ENCODE measurements around the gene FHAD1.

The FHAD1 gene

DNA sequence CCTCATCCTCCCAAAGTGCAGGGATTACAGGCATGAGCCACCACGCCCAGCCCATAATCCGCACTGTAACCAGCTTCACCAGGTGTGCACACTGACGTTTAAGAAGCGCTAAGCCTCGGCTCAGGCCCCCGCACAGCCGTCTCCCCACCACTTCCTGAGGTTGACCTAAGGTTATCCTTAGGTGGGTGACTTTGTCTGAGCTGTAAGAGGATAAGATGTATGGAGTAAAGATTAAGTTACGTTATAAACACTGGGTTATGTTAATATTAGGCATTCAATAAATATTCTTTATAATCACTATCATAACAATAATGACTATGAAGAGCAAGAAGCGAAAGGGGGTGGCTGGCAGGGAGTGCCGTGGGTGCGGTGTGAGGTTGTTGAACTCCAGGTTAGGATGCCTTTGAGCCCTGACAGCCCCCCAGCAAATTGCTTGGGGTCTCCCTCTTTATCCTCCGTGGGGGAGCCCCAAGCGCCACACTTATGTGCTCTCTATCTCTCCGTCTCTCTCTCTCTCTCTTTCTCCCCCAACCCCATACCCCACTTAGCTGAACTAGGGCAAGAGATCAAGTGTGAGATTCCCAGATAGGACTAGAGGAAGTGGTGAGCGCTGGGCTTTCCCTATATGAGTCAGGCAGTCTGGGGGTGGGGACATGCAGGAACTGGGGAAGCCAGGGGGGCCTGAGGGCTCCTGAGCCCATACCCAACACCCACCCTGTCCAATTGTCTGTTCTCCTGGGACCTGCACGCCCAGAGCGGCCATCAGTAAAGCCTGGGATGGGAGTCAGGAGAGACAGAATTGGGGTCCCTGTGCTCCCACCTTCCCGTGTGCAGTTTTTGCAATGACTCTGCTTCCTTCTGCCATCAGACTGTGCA lies 170.3 kb downstream of the FHAD1 start:
- peak; percentile 65 for ATAC-seq
- TF ChIP-seq, protein P1, sequence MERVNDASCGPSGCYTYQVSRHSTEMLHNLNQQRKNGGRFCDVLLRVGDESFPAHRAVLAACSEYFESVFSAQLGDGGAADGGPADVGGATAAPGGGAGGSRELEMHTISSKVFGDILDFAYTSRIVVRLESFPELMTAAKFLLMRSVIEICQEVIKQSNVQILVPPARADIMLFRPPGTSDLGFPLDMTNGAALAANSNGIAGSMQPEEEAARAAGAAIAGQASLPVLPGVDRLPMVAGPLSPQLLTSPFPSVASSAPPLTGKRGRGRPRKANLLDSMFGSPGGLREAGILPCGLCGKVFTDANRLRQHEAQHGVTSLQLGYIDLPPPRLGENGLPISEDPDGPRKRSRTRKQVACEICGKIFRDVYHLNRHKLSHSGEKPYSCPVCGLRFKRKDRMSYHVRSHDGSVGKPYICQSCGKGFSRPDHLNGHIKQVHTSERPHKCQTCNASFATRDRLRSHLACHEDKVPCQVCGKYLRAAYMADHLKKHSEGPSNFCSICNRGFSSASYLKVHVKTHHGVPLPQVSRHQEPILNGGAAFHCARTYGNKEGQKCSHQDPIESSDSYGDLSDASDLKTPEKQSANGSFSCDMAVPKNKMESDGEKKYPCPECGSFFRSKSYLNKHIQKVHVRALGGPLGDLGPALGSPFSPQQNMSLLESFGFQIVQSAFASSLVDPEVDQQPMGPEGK (CRISPR knock-in tag; IDR thresholded peaks at IDR 0.05; ENCODE audit: borderline replicate concordance): 0 out of 2 replicates have a peak, but pooled peaks have one; percentile 34
- TF ChIP-seq CSDC2 (CRISPR knock-in tag; IDR thresholded peaks at IDR 0.05): no peak

DNA sequence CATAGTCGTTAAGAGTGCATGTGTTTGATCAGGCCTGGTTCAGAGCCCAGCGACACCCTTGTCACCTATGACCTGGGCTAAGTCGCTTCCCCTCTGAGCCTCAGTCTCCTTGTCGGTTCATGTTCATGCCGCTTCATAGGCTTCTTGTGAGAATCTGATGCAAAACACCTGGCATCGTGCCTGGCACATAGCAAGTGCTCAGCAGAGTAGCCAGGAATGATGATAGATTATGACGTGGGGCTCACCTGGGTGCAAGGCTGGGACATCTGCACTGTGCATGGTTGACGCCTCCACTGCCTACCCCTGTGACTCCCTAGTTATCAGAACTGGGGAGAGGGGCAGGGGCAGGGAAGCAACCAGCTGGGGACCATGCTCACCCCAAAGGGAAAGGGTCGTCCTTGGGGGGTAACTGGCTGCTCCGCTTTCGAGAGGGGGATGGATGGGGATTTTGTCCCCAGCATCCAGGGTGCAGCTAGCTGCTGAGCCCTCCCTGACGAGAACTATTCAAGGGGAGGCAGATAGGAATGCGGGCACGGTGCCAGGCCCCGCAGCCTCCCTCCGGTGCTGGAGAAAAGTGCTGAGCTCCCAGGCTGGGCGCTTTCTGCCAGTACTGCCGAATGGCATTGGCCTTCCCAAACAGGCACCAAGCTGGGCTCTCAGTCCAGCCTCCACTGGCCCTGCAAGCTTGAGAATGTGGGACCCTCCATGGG lies 171.9 kb downstream of the FHAD1 start:
- no peak for TF ChIP-seq SNAI2 (CRISPR knock-in tag; IDR thresholded peaks at IDR 0.05)
- no peak for TF ChIP-seq PPARA (CRISPR knock-in tag; IDR thresholded peaks at IDR 0.05; ENCODE audit: borderline replicate concordance)
- no peak for TF ChIP-seq TOX (CRISPR knock-in tag; IDR thresholded peaks at IDR 0.05; ENCODE audit: borderline replicate concordance)
- TF ChIP-seq CSDC2 (CRISPR knock-in tag; IDR thresholded peaks at IDR 0.05): no peak
- TF ChIP-seq ESRRG (CRISPR knock-in tag; IDR thresholded peaks at IDR 0.05): no peak
- TF ChIP-seq, protein P2, sequence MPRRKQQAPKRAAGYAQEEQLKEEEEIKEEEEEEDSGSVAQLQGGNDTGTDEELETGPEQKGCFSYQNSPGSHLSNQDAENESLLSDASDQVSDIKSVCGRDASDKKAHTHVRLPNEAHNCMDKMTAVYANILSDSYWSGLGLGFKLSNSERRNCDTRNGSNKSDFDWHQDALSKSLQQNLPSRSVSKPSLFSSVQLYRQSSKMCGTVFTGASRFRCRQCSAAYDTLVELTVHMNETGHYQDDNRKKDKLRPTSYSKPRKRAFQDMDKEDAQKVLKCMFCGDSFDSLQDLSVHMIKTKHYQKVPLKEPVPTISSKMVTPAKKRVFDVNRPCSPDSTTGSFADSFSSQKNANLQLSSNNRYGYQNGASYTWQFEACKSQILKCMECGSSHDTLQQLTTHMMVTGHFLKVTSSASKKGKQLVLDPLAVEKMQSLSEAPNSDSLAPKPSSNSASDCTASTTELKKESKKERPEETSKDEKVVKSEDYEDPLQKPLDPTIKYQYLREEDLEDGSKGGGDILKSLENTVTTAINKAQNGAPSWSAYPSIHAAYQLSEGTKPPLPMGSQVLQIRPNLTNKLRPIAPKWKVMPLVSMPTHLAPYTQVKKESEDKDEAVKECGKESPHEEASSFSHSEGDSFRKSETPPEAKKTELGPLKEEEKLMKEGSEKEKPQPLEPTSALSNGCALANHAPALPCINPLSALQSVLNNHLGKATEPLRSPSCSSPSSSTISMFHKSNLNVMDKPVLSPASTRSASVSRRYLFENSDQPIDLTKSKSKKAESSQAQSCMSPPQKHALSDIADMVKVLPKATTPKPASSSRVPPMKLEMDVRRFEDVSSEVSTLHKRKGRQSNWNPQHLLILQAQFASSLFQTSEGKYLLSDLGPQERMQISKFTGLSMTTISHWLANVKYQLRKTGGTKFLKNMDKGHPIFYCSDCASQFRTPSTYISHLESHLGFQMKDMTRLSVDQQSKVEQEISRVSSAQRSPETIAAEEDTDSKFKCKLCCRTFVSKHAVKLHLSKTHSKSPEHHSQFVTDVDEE (CRISPR knock-in tag; IDR thresholded peaks at IDR 0.05): no peak
- no peak for TF ChIP-seq ZFP3 (CRISPR knock-in tag; IDR thresholded peaks at IDR 0.05)
- no peak for TF ChIP-seq ARNTL (CRISPR knock-in tag; IDR thresholded peaks at IDR 0.05; ENCODE audit: borderline replicate concordance, low read depth)
- no peak for TF ChIP-seq GLIS3 (CRISPR knock-in tag; IDR thresholded peaks at IDR 0.05)
- TF ChIP-seq ISL1 (CRISPR knock-in tag; IDR thresholded peaks at IDR 0.05): no peak
- no peak for TF ChIP-seq ZNF70 (CRISPR knock-in tag; IDR thresholded peaks at IDR 0.05)
- TF ChIP-seq, protein P3, sequence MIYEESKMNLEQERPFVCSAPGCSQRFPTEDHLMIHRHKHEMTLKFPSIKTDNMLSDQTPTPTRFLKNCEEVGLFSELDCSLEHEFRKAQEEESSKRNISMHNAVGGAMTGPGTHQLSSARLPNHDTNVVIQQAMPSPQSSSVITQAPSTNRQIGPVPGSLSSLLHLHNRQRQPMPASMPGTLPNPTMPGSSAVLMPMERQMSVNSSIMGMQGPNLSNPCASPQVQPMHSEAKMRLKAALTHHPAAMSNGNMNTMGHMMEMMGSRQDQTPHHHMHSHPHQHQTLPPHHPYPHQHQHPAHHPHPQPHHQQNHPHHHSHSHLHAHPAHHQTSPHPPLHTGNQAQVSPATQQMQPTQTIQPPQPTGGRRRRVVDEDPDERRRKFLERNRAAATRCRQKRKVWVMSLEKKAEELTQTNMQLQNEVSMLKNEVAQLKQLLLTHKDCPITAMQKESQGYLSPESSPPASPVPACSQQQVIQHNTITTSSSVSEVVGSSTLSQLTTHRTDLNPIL (CRISPR knock-in tag; IDR thresholded peaks at IDR 0.05; ENCODE audit: low read depth): no peak
- no peak for TF ChIP-seq BACH2 (CRISPR knock-in tag; IDR thresholded peaks at IDR 0.05; ENCODE audit: borderline replicate concordance)
- TF ChIP-seq ZFP30 (CRISPR knock-in tag; IDR thresholded peaks at IDR 0.05): no peak
- TF ChIP-seq, protein P4, sequence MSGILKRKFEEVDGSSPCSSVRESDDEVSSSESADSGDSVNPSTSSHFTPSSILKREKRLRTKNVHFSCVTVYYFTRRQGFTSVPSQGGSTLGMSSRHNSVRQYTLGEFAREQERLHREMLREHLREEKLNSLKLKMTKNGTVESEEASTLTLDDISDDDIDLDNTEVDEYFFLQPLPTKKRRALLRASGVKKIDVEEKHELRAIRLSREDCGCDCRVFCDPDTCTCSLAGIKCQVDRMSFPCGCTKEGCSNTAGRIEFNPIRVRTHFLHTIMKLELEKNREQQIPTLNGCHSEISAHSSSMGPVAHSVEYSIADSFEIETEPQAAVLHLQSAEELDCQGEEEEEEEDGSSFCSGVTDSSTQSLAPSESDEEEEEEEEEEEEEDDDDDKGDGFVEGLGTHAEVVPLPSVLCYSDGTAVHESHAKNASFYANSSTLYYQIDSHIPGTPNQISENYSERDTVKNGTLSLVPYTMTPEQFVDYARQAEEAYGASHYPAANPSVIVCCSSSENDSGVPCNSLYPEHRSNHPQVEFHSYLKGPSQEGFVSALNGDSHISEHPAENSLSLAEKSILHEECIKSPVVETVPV (CRISPR knock-in tag; IDR thresholded peaks at IDR 0.05): no peak

DNA sequence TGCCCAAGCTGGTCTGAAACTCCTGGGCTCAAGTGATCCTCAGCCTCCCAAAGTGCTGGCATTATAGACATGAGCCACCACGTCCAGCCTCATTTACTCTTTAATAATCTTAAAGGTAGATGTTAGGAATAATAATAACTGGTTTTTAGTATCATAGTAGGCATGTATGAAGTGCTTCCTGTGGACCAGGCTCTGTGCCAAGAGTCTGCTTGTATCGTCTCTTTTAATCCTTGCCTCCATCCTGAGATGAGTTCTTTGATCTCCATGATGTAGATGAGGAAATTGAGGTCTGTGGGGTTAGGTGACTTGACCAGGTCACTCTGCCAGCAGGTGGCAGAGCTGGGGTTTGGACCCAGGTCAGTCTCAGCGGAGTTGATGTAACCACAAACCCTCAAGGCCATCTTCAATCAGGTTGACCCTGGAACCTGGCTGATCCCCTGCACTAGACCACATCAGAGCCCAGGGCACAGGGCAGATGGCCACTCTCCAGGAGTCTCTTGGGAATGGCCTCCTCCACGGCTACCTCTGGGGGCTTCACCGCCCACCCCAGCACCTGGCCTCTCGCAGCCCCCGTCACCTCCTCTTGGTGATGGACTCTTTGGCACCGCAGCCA lies 173.9 kb downstream of the FHAD1 start:
- TF ChIP-seq ZNF70 (CRISPR knock-in tag; IDR thresholded peaks at IDR 0.05): no peak
- TF ChIP-seq TOX (CRISPR knock-in tag; IDR thresholded peaks at IDR 0.05; ENCODE audit: borderline replicate concordance): no peak
- TF ChIP-seq, protein P3 (CRISPR knock-in tag; IDR thresholded peaks at IDR 0.05; ENCODE audit: low read depth): no peak
- TF ChIP-seq, protein P4 (CRISPR knock-in tag; IDR thresholded peaks at IDR 0.05): no peak
- TF ChIP-seq GLIS3 (CRISPR knock-in tag; IDR thresholded peaks at IDR 0.05): no peak
- TF ChIP-seq BACH2 (CRISPR knock-in tag; IDR thresholded peaks at IDR 0.05; ENCODE audit: borderline replicate concordance): no peak
- no peak for TF ChIP-seq RARB (CRISPR knock-in tag; IDR thresholded peaks at IDR 0.05)
- no peak for TF ChIP-seq ZFP3 (CRISPR knock-in tag; IDR thresholded peaks at IDR 0.05)
- TF ChIP-seq ZFP30 (CRISPR knock-in tag; IDR thresholded peaks at IDR 0.05): no peak
- TF ChIP-seq TCF4 (CRISPR knock-in tag; IDR thresholded peaks at IDR 0.05; ENCODE audit: borderline replicate concordance): no peak
- TF ChIP-seq, protein P2 (CRISPR knock-in tag; IDR thresholded peaks at IDR 0.05): no peak
- TF ChIP-seq PPARA (CRISPR knock-in tag; IDR thresholded peaks at IDR 0.05; ENCODE audit: borderline replicate concordance): no peak
- no peak for TF ChIP-seq ESRRG (CRISPR knock-in tag; IDR thresholded peaks at IDR 0.05)
- ATAC-seq: no peak

More for the DNA sequence above, 171.9 kb downstream of the FHAD1 start:
- ATAC-seq: no peak

All from SK-N-SH treated with all-trans-retinoic acid at 6 μM for 48 hours (cell line).